OCI-M2 (cell line): Measurements from ENCODE around the gene MAN1A2.

Experiments
- DNase-seq: peaks from one replicate; lab custom pipeline; 2025; ENCODE audit not compliant: unreplicated experiment; lab: John Stamatoyannopoulos, UW

MAN1A2 gene

DNA sequence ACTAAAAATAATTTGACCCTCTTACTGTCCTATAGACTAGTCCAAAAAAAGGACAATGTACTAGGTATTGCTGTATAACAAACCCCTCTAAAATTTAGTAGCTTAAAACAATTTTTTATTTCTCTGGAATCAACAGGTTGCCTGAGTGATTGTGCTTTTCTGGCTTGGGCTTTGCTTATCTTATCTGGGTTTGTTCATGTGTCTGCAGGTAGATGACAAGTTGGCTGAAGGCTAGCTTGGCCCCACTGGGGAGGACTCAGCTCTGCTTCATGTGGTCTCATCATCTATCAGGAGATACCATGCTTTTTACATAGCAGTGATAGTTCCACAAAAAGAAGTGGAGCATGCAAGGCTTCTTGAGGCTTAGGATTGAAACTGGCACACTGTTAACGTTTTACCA, 114.2 kb downstream of the MAN1A2 start:
- no peak for DNase-seq

DNA sequence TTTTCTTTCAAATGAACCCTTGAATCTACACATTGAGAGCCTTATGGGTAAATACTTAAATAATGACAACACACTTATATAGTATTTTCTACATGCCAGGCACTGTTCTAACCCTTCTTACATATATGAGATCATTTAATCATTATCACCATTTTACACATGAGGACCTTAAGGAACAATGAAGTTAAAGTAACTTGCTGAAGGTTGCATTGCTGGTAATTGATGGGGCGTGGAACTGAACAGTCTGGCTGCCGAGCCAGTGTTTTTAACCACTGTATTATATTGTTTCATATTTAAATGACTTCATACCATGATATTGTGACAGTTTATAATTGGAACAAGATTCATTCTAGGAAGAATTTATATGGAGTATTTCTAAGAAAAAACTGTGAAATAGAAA, 126.7 kb downstream of the MAN1A2 start:
- DNase-seq, result no peak

DNA sequence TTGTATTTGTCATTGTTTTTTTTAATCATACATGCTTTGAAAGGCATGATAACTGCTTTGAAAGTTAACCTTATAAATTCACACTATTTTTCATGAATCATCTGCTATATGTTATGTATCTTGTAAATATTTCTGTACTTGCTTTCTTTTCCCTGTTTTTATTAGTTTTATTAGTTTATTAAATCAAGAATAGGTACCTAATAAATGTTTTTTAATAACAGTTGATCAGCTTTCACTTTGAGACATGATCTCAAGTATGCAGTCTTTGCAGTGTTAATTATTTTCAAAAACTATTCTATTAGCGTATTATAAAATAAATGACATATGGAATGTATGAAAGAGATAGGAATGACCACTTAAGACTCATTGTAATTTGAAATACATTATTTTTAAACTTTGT, 127.8 kb downstream of the MAN1A2 start:
- no peak for DNase-seq

DNA sequence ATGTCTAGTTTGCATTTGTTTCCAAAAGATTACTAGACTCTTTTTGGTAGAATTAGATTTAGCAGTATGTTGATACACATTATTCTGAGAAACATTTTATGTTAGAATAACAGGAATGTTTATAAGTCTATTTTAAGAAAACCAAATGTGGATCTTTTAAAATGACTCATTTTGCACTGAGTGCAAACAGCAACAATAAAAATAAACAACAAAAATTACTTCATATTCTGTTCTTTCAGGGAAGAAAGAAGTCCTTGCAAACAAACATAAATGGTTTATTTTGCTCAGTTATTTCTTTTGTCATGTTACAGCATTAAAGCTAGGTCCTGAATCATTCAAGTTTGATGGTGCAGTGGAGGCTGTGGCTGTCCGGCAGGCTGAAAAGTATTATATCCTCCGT, 131.8 kb downstream of the MAN1A2 start:
- DNase-seq, result no peak

DNA sequence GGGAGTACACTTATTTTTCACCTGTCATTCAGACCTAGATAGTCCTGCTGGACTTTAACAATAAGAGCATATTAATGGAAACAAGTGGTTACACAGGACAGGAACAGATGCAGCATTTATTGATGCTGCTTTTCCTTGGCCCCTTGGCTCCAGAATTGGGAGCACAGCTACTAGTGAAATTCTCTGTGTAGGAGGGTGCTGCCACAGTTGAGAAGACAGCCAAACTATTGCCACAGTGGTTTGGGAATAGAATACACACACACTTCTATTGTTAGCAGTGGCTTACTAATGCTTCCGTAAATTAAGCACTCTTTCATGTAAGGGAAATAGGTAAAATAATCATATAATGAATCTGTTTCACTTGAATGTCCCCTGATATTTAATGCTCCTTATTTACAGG, 133.3 kb downstream of the MAN1A2 start:
- DNase-seq, result no peak

DNA sequence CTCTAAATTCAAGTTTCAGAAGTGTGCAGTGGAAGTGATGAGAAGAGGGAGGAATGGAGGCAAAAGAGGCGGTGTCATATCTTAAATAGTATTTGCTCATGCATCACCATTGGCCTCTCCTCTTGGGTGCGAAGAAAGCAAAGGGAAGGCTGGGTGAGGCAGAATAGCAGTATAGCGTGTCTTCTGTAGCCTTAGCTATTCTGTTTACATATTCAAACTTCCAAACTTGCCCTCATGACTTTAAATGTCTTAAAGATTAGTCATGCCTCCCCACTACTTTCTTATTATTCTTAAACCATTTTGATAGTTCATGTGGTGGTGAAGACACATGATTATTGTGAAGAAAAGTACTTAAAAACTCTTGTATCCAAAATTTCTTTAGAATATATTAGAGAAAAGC, 134.0 kb downstream of the MAN1A2 start:
- no peak for DNase-seq

DNA sequence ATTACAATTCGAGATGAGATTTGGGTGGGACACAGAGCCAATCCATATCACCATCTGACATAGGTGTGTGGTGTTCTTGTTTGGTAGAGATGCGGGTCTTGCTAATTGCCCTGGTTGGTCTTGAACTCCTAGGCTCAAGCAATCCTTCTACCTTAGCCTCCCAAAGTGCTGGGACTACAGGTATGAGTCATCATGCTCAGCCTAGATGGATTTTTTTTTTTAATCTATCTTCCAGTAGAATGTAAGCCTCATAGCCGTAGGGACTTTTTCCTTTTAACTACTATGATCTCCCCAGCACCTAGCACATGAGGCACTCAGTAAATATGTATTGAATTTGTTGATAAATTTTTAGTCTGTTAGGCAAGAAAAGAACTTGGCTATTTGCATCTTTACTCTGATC, 144.0 kb downstream of the MAN1A2 start:
- DNase-seq, result no peak

DNA sequence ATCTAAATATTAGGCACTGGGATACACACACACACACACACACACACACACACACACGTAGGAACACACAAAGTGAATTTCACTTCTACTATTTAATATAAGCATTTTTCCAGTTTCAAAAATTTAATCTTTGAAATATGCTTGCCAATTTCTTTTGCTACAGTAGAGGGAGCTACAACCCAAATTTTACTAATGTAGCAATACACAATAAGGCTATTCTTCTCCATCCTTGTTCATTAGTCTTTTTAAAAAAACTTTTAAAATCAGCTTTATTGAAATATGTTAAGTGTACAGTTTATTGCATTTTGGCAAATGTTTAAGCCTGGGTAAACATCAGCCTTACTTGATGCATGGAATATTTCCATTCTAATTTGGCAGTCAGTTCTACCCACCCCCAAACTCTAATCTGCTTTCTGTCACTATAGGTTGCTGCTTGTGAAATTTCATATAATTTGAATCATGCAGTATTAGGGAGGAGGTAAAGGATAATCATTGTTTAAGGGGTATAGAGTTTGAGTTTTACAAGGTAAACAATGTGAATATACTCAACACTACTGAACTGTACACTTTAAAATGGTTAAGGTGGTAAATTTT, 145.6 kb downstream of the MAN1A2 start:
- no peak for DNase-seq

DNA sequence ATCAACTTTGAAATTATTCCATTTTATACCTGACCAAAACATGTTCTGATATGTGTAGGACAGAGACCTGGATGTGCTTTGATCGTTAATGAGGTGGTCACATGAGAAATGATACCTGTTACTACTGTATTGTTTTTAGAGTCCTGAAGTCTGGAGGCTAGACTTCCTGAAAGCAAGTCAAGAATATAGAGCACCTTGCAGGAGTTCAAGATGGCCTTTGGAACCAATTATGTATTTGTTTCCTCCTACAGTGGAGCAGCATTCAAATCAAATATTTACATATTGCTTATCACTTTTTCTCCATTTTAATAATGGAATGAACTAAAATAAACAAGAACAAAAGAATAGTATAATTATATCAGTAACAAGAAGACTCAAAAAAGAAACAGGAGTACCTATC, 155.9 kb downstream of the MAN1A2 start:
- DNase-seq, result no peak

DNA sequence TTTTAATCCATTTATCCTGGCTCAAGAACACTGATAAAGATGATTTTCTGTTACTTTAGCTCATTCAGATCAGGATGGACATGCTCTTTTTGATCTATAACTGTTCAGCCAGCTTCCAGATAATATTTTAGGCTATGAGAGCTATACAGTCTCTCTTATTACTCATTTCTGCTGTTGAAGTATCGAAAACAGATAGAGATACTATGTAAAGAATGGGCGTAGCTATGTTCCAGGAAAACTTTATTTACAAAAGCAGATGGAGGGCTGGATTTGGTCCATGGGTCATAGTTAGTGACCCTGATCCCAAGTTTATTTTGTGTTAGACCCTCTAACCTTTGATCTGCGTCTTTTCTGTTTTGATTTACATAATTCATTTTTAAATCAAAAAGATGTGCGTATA, 159.8 kb downstream of the MAN1A2 start:
- DNase-seq, result no peak

DNA sequence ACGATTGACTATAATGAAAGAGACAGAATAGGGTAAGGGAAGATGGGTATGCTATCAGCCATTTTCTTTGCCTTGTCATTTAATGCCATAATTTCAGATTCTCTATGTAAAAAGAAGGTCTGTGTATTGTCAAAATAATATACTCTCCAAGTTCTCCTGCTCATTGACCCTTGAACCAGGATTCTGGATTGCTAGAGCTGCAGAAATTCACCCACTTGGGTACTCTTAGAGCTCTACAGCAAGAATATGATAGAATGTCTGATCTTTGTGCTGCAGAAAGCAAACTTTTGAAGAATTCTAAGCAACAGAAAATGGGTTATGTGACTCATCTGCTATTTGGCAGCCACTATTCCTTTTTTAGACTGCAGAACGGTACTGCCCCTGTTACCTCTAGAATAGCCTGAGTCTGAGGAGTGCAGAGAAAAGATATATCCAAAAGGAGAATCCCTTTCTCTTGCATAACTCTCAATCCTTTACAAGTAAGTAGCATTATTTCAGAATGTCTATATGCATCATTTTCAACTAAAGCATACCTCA, 160.4 kb downstream of the MAN1A2 start:
- DNase-seq, result no peak

DNA sequence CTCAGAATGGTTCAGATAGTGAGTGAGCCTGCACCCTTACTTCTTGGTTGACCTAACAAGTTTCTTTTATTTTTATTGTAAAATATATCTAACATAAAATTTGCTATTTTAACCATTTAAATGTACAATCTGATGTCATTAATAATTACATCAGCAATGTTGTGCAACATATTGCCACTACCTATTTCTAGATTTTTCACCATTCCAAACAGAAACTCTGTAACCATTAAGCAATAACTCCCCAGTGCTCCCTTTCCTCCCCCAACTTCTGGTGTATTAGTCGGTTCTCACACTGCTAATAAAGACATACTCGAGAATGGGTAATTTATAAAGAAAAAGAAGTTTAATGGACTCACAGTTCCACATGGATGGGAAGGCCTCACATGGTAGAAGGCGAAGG, 162.4 kb downstream of the MAN1A2 start:
- DNase-seq, result no peak

DNA sequence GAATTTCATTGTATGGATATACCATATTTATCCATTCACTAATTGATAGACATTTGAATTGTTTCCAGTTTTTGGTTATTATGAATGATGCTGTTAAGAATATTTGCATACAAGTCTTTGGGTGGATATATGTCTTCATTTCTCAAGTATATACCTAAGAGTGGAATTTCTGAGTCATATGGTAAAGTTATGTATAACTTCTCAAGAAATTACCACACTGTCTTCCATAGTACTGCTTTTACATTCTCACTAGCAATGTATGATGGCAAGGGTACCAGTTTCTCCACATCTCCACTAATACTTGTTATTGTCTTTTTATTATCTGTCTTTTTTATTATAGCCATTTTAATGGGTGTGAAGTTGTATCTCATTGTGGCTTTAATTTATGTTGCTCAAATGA, 164.0 kb downstream of the MAN1A2 start:
- no peak for DNase-seq

DNA sequence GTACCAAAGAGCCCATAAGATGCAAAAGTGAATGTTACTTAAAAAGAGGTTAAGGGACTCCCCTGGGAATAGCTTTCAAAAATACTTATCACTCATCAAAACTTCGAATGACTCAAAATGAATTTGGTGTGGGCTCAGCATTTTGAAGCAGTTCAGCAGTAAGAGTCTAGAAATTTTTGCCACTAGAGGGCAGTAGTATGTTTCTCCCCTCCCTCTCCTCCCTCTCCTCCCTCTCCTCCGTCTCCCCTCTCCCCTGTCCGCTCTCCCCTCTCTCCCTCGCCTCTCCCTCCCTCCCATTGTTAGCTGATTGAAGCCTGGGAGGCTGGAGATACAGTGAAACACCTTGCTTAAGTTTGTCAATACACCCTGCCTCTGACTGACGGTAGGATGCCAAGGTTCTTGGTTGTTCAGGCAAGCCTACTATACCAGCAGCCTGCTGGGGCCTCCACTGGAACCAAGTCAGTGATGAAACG, 167.8 kb downstream of the MAN1A2 start:
- DNase-seq, result no peak

DNA sequence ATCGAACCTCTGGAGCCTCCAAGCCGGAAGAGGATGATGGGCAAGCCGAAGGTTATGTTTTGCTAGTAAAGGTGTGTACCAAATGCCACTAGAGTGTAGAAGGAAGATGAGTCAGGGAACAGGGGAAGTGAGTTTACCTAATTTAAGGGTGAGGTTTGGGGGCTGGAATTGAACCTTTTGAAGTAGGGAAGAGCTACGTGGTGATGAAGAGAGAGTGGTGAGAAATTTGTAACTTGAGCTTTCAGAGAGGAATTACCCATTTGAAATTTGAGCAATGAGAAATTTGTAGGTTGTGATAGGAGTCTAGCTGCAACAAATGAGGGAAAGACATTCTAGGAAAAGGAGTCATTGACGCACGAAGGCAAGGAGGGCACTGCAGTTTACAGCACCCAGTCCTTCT, 168.6 kb downstream of the MAN1A2 start:
- no peak for DNase-seq

DNA sequence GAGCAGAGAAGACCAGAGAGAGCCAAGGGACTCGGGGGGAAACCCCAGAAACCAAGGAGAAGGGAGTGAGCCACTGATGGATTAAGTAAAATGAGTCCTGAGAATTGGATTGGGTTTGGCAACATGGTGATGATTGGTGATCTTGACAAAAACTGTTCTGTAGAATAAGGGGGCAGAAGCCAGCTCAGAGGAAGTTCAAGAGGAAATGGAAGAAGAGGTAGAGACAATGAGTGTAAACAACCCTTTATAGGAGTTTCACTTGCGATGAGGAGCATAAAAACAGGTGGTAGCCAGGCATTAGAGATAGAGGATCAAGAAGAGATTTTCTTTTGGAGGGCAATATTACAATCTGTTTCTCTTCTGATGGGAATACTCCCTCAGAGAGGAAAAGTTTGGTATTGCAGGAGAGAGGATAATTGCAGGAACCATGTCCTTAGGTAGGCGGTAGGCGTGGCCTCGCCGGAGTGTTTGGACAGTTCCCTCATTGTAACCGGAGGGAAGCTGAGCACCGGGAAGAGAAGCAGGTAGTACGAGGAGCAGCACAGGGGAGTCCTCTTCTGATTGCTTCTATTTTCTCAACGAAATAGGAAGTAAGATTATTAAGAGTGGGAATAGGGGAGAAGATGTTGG, 170.2 kb downstream of the MAN1A2 start:
- DNase-seq, result no peak

DNA sequence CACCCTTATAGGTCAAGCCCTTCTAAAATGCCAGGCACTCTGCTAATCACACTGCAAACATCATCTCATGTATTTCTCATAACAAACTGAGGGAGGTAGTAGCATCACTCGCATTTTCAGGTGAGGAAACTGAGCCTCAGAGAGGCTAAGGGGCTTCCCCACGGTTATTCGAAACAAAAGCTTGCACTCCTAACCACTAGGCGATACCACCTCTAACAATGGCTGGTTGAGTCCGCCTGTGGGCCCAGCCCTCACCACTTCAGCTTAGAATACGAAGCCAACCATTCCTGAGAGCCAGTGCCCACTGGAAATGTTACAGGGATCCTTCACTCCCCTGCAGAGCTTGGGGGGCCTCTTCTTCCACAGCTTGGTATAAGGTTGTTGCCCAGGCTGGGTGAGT, 173.3 kb downstream of the MAN1A2 start:
- DNase-seq, result no peak

DNA sequence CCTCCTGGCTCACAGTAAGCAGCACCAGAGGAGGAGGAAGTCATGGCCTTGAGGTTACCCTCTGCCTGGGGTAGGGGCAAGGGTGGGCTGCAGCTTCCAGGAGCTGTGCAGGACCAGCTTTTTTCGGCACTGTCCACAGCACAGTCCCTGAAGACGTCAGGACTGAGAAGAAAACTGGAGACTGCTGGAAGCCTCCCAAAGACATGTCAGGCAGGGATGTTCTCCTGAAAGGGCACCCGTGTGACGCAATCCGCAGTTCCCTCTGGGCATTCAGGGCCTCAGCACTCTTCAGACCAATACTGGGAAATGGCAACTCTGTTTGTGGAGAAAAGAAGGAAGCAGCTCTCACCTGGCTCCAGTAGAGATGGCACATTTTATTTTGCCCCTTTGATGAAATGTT, 173.8 kb downstream of the MAN1A2 start:
- no peak for DNase-seq

DNA sequence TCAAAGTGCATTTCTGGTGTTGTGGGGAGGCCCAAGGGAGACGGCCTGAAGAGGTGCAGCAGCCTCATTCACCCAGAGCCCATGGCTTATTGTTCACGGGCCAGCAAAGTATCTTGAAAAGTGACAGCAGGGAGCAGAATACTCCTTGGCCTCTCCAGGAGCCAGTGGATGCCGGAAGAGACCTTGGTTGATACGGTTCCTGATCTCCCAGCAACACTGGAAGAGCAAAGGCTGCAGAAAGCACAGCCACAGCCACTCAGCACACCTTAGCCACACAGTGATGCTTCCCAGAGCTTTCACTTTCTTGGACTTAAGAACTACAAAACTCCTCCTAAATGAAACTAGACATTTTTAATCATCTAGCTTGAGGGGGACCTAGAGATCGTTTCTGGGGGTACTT, 174.3 kb downstream of the MAN1A2 start:
- DNase-seq, result no peak

DNA sequence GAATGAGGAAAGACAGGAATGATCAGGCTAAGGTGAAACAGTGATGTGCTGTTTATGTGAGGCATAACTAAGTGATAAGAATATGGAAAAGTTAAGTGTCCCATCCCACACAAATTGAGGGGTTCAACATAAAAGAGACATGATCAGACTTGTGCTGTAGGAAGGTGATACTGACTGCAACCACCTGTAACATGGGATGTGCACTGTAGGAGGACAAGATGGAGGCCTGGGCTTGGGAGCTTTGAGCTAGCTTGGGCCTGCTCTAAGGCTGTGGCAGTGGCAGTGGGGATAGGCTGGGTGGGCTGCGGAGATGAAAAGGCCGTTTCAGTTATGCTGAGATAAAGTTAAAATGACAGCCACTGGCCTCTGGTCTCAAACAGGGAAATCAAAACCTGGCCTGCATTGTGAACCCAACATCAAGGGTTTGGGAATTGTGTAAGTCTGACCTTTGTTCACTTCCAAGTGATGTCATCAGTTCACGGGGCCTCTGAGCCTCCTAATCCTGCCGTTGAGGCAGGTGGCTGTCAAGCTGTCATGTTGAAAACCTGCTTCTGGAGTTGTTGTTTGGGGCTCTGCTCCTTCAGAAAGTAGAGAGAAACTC, 177.4 kb downstream of the MAN1A2 start:
- no peak for DNase-seq

DNA sequence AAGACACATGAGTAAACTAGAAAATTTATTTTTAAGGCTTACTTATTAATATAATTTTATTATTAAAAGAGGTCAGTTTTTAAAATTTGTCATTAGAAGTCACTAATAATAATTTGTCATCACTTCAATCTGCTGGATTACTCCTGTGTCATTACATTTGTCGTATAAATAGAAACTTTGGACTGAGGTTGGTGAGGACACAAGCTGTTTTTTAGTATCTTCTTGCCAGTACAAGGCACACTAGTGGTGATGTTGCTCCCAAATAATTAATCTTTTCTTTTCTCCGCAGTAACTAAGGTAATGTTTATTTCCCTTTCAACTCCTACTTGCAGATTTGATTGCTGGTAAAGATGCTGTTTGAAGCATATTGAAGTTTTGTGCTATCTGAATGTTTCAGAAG, 179.2 kb downstream of the MAN1A2 start:
- DNase-seq, result no peak

DNA sequence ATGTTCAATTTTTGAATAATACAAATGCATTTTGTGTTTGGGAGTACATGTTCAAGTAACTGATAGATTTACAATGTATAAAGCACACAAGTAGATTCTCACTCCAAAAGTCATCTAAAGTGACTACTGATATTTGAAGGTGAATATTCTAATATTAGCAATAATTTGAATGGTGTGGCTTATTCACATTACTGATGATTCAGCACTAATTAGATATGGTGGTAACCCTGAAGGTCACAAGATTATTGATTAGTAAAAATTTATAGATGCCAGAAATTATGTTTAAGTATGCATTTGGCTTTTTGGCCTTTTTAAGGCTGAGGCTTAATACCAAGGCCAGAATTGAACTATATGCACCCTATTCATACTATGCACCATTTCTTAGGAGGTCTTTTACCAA, 186.2 kb downstream of the MAN1A2 start:
- DNase-seq, result no peak

DNA sequence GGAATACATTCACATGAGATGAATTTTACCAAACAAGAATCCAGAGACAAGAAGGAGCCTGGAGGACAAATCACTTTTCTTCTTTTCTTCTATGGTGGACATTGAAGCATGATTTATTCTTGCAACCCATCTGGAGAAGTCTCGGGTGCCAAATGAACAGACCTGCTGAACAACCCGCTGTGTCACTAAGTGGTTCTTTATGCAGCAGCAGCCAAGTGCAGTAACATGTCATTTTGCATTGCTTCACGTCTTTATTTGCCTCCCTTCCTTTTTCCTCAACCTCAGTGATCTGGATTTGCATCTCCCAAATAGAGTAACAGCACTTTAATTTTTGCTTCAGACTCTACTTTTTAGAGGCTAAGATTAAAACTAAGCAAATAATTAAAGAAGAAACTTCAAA, 188.6 kb downstream of the MAN1A2 start:
- no peak for DNase-seq
